DMS153 treated with DMSO at 0.1 percent for 48 hours (cell line): Measurements from ENCODE around the gene MROH7.
"Not testable (repeated sequence)": the region's sequence is repeated elsewhere in the genome, so short reads cannot be mapped to it uniquely, and the experiment has no call there.

Experiments used
- DNase-seq: peaks from one replicate; lab custom pipeline; 2025; ENCODE audit not compliant: unreplicated experiment; lab: John Stamatoyannopoulos, UW

MROH7 gene

DNA sequence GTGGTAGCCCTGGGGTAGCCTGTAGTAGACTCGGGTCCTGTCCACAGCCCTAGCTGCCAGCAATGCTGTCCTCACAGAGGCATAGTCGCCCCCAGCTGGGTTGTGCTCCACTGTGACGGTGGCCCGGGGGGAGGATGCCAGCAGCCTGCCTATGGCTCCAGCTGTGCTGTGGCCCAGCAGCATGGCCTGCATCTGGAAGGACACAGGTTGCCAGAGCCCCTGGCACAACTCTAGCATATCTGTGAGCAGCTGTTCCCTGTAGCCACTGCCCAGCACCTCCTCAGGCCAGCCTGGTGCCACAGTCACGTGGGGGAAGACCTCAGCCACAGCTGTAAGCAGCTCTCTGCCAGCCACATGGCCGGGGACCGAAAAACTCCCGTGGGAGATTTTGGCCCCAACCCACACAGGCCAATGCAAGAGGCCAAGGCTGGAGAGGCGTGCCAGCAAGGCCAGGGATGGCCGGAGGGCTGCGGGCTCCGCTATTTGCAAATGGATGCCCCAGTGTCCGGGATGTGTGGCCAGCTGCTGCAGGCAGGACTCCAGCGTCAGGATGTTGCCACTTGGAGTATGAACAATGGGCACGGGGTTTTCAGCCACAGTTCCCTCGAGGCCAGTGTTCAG, 32.2 kb upstream of the MROH7 start:
- DNase-seq: no peak

DNA sequence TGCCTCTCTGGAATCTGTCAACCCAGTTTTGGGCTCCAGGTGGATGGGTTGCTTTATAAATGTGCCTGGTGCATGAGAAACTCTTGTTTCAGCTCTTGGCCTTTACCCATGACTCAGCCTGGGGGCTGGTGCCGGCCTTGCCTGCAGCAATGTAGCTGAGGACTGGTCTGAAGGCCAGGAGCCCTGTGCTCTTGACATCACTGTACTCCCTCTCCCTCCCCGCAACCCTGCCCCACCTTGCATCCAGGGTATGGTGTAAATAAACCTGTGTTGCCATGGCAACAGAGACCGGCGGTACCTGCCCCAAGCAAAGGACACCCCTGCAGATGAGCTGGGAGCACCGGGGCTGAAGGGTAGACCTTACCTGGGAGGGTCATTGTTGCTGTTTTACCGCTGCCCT, 31.5 kb upstream of the MROH7 start:
- DNase-seq: no peak

DNA sequence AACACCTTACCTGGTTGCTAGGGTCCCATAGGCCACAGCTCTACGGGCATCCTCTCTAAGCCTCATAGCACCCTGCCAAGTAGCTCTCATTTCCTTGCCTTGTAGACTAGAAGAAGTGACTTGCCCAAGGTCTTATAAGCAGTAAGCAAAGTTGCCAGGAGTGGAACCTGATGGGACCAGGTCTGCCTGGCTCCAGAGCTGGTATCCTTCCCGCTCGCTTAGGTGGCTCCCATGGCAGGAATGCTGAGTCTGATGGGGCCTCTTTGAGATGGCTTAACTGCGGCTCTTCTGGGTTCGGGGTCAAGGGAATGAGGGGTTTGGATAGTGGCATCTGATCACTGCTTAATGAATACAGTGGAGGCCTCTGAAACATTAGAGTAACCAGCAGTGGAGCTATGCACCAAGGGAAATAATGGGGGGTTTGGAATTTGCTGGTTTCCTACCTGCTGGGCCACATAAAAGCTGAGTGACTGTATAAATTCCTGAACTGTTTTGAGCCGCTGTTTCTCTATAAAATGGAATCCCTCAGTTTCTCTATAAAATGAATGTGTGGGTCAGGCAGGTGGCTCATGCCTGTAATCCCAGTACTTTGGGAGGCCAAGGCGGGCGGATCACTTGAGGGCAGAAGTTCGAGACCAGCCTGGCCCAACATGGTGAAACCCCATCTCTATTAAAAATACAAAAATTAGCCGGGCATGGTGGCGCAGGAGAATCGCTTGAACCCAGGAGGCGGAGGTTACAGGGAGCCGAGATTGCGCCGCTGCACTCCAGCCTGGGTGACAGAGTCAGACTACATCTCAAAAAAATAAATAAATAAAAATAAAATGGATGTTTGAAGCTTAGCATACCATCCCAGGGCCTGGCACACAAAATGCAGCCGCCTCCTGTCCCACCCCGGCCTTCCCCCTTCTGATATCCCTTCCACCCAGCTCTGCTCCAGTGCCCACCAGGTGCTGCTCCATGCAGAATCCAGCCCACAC, 30.7 kb upstream of the MROH7 start:
- no peak for DNase-seq

DNA sequence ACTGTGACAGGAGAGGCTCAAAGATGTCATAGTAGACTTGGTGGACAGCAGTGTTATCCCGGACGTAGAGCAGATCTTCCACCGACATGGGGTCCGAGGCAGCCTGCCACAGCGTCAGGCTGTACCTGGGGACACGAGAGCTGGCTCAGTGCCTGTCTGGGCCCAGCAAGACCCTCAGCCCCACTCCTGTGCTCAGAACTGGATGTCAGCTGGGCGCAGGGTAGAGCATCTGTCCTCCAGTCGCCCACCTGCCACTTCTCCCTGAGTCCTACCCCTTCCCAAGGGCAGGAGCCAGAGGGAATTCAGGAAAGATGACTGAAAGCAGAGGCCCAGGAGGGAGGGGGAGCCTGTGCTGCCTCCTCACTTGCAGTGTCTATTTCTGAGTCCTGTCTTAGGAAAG, 30.0 kb upstream of the MROH7 start:
- DNase-seq: no peak

DNA sequence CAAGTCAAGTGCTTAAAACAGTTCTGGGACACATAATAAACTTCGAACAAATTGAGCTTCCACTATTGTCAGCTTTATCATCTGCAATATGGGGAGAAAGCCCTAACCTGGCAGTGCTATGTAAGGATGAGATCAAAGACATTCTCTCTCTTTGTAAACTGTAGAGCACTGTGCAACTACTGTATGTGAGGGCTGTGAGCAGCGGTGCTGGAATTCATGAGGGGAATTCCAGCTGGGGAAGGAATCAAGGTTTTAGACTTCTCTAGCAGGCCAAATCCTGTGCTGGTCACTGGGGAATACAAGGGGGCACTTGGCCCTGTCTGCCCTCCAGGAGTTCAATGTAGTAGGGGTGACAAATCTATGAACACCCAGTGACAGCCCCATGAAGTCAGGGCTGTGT, 27.6 kb upstream of the MROH7 start:
- DNase-seq: no peak

DNA sequence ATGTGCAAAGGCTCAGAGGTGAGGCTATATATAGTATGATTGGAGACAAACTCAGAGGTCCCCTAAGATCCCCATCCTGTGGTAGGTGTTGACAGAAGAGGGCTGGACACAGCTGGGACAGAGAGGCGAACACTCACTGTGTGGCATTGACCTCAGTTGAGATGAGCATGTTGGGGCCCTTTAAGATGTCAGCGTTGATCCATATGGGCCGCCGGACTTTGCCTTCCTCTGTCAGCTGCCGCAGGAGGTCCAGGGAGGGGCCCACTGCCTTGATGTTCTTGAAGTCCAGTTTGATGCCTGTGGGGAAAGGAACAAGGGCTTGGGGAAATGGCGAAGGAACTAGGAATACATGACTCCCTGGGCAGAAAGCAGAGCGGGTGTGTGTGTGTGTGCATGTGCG, 27.0 kb upstream of the MROH7 start:
- DNase-seq: no peak

DNA sequence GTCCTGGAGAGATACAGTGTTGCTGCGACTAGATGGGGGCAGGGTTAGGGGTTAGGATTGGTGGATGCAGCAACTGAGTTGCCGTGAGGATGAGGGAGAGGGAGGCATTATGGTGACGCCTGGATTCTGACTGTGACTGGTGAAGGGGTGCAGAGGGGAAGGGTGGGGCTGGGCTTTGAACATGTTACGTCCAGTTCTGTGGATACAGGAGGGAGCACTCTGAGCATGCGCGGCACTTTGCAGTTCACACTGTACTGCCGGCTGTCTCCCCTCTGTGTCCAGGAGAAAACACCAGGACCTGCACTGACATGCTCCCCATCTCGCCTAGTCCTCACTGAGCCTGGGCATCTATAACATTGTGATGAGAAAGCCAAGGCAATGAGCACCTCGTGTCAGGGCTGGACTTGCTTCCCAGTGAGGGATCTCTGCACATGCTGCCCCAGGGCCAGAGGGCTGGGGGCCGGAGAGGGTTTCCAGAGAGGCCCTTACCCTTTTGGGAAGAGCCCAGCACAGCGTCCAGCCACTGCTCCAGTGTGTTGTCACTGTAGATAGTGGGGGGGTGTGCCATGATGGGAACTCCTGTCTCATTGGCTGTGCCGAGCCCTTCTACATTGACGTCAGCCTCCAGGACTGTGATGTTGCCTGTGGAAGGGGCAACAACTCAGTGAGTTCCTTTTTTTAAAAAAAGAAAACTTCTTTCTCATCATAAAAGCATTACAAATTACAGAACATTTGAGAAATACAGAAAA, 25.9 kb upstream of the MROH7 start:
- no peak for DNase-seq

DNA sequence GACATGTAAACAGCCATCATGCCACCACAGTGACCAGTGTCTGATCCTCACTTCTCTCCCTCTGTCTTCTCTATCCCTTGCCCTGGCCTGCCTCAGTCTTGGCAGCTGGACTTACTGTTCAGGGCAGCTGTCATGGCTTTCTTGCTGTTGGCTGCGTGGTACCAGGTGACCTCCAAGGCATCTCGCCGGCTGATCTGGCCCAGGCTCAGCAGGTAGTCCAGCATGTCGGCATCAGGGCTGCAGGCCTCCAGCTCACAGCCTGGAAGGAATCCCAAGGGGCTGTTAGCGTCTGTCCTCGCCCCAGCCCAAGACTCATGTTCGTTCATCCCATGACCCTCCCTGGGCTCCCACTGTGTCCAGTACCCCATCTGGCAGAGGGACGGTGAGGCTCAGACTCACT, 21.8 kb upstream of the MROH7 start:
- no peak for DNase-seq

DNA sequence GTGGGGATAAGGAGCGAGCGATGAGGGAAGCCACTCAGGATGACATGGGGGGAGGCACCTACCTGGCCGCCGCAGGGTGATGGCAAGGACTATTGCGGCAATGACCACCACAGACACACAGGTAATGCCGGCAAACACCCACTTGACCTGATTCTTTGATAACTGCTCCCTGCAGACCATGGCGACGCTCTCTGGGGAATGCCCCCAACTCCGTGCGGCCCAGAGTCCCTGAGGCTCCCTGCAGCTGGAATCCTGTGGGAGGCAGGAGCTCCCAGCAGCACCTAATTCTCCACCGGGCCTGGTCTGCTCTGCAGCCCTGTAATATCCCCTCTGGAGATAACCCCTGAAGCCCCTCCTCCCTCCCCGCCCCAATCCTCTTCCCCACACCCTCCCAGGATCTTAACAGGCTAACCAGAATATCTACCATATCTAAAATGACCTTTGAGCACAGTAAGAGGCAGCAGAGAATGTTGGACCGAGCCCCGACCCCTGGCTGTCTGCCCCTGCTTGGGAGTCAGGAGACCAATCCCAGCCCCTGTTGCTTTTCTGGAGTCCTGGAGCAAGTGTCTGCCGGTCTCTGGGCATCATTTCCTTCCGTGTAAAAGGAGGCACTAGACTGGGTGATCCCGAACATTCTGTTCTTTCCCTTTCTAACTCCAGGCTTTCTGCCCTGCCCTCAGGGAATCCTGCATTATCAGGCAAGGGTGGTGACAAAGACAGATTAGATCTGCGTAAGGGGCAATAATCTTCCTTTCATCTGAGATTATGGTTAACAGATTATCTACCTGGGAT, 18.2 kb upstream of the MROH7 start, which contains the start of gene FAM151A:
Gene FAM151A (minus strand): TSS at position 310 of the 792 bp plus-strand sequence. CDS start 130 bp downstream, at position 180.
- no peak for DNase-seq

DNA sequence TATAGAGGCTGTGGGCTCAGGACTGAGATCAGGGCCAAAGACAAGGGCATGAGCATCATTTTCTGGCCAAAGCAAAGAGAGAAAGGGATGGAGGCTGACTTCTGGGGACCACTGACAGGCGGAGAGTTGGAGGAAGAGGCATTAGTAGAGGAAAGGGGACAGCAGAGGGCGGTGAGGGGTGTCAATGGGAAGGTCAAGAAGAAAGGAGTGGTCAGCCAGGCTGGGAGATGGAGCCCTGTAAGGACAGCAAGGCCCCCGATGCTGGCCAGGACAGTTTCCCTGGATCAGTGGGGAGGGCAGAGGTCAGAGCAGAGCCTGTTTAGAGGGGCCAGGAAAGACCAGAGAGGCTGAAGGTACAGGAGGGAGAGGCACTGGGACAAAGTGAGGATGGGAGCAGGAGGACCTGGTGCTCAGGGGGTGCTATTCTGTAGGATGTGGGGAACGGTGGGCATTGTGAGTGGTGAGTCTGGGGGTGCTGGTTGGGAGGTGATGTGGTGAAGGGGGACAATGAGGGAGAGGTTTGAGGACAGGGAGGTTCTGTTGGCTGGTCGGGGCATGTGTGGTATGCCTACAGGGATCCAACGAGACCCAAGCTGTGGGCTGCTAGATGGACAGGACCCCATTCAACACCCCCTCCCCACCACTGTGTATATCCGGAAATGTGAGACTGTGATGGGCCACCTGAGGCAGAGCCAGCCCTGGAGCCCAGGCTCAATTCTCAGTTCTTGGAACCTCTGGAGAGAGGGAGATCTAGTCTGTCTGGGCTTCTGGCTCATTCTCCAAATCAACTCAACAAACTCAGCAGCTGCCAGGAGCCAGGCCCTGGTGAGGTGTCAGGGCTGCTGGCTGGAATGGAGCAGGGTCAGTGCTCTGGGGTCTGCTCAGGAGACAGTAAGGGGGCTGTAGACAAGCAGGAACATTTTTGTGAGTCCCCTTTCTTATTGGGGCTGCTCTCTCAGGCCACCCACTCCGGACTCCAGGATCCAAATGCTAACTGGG, 16.8 kb upstream of the MROH7 start:
- DNase-seq: no peak

DNA sequence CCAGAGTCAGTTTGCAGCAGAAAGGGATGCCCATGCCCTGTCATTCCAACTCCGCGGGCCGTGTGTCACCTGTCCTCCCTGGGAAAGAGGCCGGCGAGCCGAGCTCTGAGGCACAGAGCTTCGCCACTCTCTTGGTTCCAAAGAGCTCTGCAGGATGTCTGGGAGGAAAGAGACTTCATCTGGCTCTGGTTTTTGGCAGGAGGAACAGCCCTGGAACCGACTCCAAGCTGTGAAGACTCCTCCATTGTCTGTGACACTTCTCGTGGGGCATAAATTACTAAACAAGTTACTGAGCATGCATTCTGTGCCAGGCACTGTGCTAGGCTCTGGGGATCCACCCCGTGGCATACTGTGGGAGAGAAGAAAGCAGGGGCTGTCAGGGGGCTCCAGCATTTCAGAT, 14.4 kb upstream of the MROH7 start:
- DNase-seq: no peak

DNA sequence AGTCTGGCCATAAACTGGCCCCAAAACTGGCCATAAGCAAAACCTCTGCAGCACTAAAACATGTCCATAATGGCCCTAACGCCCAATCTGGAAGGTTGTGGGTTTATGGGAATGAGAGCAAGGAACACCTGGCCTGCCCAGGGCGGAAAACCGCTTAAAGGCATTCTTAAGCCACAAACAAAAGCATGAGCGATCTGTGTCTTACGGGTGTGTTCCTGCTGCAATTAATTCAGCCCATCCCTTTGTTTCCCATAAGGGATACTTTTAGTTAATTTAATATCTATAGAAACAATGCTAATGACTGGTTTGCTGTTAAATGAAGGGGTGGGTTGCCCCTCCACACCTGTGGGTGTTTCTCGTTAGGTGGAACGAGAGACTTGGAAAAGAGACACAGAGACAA, 5.8 kb upstream of the MROH7 start:
- DNase-seq: not testable (repeated sequence)

DNA sequence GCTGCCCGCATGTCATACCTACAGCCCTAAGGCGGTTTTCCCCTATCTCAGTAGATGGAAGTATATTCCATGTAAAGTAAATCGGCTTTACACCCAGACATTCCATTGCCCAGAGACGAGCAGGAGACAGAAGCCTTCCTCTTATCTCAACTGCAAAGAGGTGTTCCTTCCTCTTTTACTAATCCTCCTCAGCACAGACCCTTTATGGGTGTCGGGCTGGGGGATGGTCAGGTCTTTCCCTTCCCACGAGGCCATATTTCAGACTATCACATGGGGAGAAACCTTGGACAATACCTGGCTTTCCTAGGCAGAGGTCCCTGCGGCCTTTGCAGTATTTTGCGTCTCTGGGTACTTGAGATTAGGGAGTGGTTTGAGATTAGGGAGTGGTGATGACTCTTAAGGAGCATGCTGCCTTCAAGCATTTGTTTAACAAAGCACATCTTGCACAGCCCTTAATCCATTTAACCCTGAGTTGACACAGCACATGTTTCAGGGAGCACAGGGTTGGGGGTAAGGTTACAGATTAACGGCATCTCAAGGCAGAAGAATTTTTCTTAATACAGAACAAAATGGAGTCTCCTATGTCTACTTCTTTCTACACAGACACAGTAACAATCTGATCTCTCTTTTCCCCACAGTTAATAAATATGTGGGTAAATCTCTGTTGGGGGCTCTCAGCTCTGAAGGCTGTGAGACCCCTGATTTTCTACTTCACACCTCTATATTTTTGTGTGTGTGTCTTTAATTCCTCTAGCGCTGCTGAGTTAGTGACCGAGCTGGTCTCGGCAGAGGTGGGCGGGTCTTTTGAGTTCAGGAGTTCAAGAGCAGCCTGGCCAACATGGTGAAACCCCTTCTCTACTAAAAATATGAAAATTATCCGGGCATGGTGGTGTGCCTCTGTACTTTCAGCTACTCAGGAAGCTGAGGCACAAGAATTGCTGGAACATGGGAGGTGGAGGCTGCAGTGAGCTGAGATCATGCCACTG, 4.8 kb upstream of the MROH7 start:
- DNase-seq: not testable (repeated sequence)

DNA sequence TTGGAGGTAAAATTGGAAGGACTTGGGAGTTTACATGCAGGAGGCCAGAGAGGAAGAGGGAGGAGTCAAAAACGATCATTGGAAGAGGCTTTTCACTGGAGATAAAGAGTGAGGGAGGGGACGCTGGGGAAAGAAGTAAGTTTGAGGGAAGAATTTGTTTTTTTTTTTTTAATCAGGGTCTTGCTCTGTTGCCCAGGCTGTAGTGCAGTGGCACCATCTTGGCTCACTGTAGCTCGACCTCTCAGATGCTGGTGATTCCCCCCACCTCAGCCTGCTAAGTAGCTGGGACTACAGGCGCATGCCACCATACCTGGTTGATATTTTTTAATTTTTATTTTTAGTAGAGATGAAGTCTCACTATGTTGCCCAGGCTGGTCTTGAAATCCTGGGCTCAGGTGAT, 1.2 kb upstream of the MROH7 start:
- DNase-seq: no peak

DNA sequence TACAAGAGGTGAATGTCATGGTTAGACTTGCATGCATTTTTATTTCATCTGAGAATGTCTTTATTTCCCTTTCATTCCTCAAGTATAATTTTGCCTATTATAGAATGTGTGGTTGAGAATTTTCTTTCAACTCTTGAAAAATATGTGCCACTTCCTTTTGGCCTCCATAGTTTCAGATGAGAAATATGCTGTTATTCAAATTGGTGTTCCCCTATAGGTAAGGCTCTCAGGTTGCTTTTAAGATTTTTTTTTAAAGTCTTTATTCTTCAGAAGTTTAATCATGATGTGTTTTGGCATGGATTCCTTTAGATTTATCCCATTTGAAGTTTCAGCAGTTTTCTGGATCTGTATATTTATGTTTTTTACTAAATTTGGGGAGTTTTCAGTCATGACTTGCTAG, 2.1 kb downstream of the MROH7 start:
- DNase-seq: no peak

DNA sequence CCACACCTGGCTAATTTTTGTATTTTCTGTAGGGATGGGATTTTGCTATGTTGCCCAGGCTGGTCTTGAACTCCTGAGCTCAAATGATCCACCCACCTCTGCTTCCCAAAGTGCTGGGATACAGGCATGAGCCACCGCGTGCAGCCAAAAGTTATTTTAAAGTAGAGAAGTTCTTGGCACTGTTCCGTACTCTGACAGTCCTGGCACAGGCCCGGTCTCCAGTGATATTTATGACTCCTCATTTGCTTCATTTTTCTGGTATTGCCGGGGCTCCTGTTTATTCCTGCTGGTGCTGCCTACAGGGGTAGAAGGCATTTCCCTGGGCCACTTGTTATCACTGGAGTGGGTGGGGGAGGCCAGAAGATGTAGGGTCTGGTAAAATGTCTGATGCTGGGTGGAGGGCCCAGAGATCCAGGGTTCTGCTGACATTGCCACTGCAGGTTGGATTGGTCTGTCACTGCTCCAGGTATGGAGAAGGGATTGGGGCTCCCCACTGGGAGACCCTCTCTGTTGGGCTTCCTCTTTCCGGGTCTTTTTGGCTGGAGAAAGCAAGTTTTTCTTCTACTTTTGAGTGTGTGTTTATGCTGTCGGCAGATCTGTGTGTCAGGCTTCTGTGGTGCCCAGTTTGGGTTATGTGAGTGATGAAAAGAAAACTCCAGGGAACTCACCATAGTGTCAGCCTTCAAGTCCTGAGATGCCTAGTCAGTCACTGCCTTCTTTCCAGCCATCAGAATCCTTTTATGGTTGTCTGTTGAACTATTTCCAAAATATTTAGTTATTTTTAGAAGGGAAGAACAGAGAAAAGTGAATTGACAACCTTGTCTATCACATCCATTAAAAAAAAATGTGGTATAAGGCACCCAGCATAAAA, 4.5 kb downstream of the MROH7 start:
- no peak for DNase-seq

DNA sequence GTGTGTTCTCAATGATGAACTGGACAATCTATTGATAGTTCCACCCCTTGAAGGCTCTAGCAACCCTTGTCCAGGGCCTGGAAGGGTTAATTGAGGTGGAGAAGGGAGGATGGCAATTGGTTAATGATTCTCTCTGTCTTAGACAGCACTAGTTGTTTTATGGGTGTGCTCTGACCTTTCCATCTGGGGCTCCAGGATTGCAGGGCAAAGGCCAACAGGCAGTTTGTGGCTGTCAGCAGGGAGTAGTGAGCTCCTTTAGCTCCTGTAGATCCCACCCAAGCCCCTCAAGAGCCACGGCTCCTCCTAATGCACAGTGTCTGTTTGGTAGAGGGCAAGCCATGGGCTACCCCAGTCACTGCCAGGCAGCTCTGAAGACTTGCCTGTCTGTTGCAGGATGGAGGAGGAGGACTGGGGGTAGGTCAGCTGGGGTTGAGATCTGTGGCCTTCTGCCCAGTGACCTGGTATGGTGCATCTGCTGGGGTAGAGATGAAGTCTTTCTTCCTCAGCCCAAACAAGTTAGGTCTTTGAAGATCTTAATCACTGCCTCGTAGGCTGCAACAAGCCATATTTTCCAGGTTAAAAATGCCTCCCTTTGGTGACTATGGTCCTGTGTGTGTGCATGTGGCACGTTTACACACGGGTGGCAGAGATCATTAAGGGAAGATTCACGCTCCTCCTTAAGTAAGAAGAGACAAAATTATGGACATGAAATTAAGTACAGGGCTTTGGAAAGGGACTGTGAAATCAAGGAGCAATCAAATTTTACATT, 7.7 kb downstream of the MROH7 start:
- DNase-seq: no peak
